Stimulated activated CD4-positive, alpha-beta T cell treated with anti-CD3 and anti-CD28 coated beads, TNF-alpha, amount 100 ng/mL, for 1 hour (primary cell): Measurements from ENCODE around the gene LIPE.

Experiments used
- DNase-seq, 3 donors: peaks; one replicate each; pipeline ENCODE4 v3.0.0-alpha.2; 2020; ENCODE audit warnings: low read depth in 3 of 3, low spot score in 1 of 3

Gene LIPE

DNA sequence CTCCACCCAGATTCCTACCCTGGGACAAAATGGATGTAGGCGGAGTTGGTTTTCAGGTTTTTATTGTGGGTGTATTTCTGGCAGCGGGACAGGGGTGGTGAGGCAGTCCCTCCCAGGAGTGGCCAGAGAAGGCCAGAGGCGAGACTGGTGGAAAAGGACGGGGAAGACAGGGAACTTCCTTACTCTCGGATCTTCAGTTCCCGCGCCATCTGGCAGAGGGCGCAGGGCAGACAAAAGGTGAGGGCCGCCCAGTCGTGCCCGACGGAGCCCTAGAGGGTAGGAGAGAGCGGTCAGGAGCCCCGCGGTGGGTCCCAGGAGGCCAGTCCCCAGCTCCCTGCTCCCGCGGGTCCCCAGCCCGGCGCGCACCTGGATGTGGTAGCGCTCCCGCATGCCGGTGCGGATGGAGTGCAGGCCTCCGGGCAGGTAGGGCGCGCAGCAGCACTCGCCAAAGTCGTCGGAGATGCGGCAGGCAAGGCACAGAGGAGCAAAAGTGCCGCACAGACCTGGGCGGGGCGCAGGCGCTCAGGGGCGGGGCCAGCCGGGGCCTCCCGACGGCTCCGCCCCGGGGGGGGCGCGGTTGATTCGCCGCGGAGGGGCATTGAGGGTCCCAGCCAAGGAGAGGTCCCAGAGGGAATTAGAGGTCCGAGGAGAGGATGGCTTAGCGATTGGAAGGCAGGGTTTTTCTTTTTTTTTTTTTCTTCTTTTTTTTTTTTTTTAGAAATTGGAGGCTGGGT lies 40.0 kb downstream of the LIPE start:
- peak in 2 of 3 donors; percentile 33 to 66 for DNase-seq

DNA sequence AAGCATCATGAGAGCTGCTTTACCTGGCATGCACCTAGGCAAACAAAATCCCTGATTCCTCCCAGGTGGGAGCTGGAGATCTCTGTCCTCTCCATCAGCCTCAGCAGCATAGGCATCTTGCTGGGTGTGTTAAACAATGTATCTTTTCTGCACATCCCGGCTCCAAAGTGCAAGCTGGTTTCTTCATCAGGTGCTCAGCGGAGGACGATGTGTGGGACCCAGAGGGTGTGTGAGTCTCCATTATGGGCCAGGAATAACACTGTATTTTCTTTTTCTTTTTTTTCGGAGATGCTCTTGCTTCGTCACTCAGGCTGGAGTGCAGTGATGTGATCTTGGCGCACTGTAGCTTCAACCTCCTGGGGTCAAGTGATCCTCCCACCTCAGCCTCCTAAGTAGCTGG lies 47.0 kb downstream of the LIPE start:
- DNase-seq: no peak

DNA sequence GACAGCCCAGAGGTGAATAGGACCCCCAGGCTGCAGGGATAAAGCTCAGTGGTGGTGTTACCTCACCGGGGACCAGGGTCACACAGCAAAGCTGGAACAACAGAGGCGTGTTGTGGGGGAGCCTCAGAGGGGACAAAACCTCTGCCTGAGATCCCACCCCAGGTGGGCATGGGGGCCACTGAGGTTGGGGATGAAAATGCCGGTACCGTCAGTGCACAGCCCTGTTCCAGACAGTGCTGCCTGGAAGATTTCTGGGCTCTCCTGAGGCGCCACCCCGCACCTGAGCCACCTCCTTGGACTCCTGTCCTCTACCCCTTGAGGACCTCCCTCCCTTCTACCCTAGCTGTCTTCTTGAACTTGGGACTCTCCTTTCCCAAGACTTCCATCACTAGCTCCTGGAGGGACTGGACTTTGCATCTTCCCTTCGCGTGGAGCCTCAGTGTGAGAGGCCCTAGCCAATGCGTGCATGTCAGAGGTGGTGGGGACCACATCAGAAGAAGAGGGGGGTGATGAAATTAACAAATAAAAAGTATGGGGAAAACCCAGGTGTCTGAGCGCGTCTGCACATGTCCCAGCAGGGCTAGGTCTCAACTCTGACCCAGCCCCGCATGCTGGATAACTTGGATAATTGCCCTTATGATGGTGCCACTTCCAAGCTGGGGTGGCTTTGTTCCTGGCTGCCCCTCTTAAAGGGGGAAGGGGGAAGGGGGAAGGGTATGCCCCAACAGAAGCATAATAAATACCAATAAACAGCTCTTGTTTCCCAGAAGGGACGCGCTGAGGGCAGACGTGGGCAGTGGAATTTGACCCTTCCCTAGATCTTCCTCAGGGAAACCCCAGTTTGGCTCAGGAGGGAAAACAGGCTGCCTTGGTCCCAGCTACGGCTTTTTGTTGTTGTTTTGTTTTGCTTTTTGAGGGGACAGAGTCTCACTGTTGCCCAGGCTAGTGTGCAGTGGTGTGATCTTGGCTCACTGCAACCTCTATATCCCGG lies 48.7 kb downstream of the LIPE start:
- DNase-seq: no peak

DNA sequence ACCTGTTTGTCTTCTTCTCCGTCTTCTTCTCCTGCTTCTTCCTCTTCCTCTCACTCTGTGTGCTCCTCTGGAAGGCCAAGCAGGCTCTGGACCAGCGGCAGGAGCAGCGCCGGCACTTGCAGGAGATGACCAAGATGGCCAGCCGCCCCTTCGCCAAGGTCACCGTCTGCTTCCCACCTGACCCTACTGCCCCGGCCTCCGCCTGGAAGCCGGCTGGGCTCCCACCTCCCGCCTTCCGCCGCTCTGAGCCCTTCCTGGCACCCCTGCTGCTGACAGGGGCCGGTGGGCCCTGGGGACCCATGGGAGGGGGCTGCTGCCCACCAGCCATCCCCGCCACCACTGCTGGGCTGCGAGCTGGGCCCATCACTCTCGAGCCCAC lies 51.0 kb downstream of the LIPE start:
- no peak for DNase-seq

GRCh38 chr19:42375415-42376176 lies 51.6 kb downstream of the LIPE start:
- DNase-seq: no peak

DNA sequence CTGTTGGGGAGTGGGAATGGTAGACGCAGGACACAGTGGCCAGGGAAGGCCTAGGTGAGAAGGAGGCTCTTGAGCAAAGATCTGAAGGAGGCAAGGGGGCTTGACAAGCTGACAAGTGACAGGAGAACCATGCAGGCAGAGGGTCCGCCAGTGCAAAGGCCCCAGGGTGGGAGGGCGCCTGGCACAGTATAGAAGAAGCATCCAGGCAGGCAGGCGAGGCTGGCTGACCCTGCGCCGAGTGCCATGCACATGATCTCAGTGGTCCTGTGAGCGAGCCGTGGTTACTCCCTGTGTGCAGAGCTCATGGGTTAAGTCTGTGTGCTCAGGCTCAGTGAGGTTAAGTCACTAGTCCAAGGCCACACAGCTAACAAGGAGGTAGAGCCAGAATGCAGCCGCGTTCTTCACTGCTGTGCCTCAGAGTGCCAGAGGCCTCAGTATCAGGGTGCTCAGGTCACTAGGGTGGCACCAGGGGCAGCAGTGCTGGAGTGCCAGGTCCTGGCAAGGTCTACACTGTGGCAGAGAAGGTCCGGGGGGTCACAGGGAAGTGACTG lies 52.3 kb downstream of the LIPE start:
- no peak for DNase-seq

GRCh38 chr19:42370626-42371175 lies 56.5 kb downstream of the LIPE start:
- DNase-seq: no peak

- no peak for DNase-seq
Measured at GRCh38 chr19:42370068-42370520, 57.1 kb downstream of the LIPE start.

GRCh38 chr19:42369433-42370067 lies 57.6 kb downstream of the LIPE start:
- DNase-seq: no peak

DNA sequence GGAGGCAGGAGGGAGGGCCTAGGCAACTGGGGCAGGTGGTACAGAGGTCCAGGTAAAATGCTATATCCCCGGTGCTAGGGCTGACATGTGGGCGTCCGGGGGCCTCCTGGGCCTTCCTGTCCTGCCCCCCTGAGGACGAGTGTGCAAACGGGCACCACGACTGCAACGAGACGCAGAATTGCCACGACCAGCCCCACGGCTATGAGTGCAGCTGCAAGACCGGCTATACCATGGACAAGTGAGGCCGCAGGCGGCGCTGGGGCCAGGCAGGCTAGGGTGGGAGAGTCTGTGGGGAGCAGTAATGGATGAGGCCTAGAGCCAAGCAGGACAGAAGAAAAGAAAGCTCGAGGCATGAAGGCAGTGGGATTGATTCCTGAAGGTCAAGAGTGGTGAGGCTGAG lies 58.4 kb downstream of the LIPE start:
- DNase-seq: no peak

DNA sequence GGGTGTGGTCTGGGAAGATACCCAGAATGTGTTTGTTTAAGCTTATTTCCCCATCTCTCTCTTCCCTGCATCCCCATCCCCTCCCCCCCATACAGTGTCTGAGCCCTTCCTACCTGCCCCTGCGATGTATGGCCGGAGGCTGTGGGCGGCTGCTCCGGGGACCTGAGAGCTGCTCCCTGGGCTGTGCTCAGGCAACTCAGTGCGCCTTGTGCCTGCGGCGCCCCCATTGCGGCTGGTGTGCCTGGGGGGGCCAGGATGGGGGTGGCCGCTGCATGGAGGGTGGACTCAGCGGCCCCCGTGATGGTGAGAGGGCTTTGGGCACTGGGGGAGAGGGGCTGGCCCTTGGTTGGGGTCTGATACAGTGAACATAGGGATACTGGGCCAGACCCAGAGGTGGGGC lies 58.8 kb downstream of the LIPE start:
- no peak for DNase-seq

DNA sequence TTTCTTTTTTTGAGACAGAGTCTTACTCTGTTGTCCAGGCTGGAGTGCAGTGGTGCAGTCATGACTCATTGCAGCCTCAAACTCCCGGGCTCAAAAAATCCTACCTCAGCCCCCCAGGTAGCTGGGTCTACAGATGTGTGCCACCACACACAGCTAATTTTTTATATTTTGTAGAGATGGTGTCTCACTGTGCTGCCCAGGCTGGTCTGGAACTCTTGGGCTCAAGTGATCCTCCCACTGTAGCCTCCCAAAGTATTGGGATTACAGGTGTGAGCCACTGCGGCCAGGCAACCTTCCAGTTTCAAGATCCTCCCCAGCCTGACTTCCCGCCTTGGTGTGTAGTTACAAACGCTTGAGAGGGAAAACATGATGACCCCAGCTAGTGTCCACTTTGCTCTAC lies 59.3 kb downstream of the LIPE start:
- no peak for DNase-seq

DNA sequence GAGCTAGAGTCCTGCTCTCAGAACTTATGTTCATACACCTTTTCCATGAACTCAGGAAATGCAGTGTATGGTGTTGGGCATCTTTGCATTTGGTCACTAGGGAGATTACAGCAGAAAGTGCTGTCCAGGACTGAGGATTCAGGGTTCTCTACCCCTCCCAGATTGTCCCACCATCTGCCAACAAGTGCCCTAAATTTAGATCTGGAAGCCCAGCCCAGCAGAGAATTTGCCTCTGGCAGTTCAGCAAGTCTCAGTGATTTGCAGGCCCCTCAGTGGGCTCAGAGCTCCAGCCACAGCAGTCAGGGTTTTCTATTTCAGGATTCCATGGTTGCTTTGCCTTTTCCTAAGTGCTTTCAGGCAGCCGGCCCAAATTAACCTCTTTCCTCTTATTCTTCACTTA lies 60.5 kb downstream of the LIPE start:
- no peak for DNase-seq

DNA sequence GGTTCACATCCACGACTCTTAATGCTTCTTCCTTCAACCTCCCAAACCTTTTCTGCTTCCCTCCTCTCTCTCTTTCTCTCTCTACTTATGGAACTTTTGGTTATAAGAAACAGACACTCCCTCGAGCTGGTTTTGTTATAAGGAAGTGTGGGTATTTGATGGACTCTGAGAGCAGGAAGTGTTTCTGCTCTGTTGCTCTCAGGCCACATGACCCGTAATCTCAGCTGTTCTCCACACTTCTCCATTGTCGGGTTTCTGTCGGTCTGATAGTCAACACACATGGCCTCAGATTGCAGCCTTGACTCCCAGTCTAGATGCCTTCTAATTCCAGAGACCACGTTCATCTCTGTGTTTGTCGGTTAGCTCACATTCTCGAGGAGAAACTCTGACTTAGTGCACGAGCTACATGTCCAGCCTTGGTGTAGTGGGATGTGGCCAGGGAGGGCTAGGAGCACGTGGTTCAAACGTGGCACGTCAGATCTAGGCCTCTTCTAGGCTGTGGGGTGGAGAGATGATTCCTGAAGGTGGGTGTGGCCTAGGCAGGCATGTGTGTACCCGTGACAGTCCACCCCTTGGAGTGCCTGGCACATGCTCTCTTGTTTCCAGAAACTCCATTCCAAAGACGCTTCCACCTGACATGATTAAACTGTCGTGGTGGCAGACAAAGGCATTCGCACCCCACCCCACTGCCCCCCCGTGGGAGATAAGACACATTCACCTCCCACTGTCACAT lies 63.4 kb downstream of the LIPE start:
- no peak for DNase-seq

DNA sequence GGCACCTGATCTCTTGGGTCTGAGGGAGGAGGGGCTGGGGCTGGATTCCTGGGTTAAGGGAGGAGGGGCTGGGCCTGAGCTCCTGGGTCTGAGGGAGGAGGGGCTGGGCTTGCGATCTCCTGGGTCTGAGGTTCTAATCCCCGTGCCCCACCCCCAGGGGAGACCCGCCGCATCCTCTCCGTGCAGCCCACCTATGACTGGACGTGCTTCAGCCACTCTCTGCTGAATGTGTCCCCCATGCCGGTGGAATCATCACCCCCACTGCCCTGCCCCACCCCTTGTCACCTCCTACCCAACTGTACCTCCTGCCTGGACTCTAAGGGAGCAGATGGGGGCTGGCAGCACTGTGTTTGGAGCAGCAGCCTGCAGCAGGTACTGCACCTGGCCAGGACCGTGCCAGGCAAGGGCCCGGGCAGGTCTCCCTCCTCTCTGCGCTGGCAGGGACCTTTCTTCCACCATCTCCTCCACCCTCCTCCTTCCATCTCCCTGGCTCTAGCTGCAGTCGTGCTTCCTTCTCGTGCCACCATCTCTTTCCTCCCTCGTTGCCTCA lies 64.2 kb downstream of the LIPE start:
- DNase-seq: no peak

- DNase-seq: no peak
Measured at GRCh38 chr19:42362342-42362741, 64.8 kb downstream of the LIPE start.

DNA sequence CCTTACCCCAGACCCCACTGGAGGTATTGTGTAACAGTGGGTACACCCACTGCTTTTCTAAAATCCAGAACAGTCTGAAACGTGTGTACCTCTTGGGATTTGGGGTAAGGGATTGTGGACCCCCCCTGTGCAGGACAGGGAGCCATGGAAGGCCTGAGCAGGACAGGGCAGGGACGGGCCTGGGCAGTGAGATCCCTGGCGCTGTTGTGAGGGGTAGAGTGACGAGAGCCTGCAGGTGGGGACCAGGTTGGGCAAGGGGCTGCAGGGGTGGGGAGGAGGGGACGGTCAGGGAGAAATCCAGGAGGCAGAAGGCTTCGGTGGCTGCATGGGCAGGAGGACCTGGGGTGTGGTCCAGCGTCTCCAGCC lies 65.7 kb downstream of the LIPE start:
- DNase-seq: no peak

DNA sequence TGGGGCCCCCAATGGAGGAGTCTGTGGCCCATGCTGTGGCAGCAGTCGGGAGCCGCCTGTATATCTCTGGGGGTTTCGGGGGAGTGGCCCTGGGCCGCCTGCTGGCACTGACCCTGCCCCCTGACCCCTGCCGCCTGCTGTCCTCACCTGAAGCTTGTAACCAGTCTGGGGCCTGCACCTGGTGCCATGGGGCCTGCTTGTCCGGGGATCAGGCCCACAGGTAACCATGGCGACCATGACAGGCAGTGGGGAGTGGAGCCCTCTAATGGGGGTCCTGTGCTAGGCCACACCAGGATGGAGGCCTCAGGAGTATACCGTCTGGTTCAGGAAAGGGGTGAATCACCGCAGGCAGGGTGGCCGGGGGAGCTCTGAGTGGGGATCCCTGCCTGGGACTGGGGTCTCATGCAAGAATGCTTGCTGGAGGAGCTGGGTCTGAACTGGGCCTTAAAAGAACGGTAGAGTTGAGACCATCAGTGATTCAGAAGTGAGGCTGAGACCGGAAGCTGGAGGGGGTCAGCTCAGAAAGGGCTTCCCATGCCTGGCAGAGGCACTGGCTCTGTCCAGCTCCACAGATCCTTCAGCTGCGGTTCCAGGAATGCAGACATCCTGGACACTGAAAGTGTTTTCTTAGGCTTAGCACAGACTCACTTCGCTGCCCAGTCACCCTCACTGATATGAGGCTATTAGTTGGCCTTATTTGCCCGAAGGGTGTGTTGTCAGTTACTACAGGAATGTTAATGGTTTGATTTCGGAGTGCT lies 66.2 kb downstream of the LIPE start:
- DNase-seq: no peak

DNA sequence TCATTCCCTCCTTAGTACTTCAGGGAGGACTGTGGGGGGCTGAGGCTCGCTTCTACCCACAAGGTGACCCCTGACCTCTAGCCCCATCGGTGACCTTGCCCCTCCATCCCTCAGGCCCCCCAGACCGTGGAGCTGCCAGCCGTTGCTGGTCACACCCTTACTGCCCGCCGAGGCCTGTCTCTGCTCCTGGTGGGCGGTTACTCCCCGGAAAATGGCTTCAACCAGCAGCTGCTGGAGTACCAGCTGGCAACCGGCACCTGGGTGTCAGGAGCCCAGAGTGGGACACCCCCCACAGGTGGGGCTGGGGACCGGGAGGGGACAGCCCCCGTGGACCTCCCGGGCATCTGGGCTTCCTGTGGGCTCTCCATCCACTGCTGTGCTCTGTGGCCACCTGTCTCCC lies 69.9 kb downstream of the LIPE start:
- no peak for DNase-seq
